Colon (tissue), 2 donors: ENCODE results near the gene GPR17.

Source experiments
- FAIRE-seq: peaks from 2 replicates; lab custom pipeline; 2012; peaks lifted over from hg19 to GRCh38; lab: Jason Lieb, UNC
- donor health status: control.
- donor health status: control.

Gene GPR17

DNA sequence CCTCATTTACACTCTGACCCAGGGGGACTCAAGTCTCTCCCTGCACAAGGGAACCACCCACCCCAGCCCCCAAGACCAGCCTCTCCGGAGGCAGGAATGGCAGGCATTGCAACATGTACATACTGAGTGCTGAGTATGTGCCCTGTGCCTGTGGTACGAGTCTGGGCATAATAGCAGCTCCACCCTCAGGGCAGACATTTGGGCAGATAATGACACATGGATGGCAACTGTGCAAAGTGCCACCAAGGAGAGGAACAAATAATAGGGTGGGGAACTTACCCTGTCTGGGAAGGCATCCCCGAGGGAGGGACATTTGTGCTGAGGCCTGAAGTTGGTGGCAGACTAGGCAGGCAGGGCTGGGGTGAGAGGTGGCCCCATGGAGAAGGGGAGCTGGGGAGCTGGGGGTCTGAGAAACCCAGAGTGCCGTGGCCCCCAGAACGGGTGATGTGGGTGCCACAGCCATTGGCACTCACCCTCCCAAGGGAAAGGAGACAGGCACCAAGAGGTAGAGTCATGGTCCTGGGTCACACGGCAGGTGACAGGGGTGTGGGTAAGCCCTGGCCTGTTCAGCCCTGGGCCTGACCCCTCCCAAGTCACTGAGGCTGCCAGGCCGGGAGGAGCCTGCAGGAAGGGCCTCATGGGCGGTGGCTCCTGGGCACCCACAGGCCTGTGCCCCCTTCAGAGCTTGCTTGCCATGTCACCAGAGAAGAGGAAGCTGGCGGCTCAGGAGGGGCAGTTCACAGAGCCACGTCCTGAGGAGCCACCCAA is 15.7 kb upstream of the GPR17 start:
- no peak for FAIRE-seq

DNA sequence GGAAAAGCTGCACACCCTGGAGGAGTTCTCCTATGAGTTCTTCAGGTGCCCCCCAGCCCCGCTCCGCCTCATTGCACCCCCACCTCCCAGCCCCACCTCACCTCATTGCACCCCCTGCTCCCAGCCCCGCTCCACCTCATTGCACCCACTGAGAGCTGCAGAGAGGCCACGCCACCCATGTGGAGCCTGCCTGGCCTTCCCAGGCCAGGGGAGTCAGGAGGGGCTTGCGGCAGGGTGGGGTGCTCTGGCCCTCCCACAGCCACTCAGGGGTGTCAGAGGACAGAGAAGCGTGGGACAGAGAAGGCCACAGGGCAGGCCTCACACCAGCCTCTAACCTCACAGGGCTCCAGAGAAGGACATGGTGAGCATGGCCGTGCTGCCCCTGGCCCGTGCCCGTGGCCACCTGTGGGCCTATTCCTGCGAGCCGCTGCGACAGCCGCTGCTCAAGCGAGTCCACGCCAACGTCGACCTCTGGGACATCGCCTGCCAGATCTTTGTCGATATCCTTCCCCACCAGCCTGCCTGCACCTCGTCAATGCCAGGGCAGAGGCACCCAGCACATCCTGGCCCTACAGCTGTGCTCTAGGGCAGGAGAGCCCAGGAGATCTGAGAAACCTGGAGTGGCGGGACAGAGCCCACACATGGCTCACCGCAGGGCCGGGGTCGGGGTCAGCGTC is 15.0 kb upstream of the GPR17 start:
- no peak for FAIRE-seq

DNA sequence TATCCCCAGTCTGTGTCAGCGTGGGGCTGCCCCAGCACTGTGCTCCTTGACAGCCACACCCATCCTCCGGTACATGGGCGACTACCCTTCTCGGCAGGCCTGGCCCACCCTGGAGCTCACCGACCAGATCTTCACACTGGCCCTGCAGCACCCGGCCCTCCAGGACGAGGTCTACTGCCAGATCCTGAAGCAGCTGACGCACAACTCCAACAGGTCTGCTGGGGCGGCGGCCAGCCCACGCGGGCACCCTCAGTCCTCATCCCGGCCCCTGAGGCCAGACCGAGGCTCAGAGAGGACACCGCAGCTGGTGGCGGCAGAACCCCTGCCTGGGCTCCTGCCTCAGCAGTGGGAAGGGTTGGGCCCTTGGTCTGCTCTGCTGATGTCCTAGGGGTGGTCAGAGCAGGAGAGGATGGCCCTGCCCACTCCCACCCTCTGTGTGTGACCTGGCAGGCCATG is 14.4 kb upstream of the GPR17 start:
- no peak for FAIRE-seq

DNA sequence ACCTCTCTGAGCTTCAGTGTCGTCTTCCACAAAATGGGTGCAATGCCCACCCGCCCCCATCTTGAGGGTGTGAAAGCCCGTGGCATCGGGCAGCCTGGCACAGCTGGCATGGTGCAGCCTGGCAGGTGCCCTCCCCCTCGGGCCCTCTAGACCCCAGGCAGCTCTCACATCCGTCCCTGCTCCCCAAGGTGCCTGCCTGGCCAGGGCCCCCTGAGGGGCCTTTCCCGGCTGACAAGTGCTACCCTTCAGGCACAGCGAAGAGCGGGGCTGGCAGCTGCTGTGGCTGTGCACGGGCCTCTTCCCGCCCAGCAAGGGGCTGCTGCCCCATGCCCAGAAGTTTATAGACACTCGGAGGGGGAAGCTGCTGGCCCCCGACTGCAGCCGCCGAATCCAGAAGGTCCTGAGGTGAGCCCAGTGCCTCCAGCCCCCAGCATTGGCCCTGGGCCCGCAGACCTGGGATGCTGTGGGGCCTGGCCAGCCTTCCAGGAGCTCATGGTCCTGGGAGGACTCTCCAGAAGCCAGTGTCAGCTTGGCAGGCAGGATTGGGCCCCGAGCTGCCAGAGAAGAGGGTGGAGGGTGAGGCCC is 13.9 kb upstream of the GPR17 start:
- no peak for FAIRE-seq

DNA sequence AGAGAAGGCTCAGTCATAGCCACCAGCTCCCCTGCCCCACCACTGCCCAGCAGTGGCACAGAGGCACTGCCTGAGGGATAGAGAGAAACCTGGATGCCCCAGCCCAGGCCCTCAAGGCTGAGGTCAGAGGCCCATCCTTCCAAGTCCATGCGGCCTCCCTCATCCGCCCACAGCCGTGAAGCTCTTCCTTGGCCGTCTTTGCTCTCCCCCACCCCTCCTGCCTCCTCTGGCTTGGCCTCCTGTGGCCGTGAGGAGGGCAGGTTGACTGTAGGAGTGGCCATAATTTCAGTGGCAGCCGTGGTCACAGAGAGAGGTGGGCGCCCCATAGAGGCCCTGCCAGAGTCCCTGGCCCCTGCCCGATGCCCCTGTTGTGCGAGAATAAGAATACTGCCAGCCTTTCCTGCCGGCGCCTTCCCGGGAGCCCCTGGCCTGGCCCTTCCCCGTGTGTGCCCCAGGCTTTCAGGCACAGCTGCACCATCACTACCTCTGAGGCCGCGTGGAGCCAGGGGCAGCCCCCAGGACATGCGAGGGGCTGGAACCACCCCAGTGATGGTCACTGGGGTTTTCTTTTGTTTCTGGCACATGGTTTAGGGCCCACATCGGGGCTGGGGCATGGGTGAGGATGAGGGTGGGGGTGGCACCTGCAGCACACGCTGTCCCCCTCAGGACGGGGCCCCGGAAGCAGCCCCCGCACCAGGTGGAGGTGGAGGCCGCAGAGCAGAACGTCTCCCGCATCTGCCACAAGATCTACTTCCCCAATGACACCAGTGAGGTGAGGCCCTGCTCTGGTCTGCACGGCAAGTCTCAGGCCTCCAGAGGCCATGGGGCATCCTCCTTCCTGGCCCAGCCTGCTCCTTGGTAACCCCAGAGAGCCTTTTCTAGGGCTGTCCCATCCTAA is 13.1 kb upstream of the GPR17 start:
- FAIRE-seq: no peak

DNA sequence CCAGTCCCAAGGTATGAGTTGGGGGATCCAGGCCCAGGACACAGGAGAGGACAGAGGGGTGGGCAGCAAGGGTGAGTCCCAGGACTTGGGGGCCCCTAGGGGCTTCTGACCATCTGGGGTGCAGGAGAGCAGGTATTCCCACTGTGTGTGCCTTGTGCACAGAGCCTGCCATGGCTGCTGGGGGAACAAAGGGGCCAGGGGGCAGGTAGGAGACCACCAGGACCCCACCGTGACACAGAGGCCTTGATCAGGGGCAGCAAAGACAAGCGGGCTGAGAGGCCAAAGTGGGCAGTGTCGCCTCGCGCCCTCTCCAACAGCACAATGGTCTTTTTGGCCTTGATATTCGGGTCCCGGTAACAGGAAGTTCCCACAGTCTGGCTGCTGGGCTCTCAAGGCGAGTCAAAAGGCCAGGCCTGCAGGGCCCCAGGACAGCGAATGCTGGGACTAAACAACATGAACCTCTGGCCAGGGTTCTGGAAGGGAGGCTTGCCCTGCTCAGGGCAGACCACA is 12.3 kb upstream of the GPR17 start:
- no peak for FAIRE-seq

DNA sequence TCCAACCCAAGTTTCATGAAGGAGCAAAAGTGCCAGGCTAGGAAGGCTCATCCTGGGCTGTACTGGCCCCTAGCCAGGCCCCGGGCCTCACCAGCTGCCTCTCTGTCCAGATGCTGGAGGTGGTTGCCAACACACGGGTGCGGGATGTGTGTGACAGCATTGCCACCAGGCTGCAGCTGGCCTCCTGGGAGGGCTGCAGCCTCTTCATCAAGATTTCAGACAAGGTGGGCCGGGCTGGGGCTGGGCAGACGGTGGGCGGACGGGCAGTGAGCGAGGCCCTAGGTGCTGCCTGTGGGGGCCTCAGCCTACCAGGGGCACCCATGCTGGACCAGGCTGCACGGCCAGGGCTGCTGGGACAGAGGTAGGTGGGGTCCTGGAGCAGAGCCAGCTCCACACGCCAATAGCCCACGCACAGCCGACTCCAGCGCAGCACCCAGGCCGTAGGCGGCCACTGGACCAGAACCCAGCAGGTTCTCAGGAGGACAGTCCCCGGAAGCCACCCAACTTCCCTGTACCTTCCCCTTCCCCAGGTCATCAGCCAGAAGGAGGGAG is 11.8 kb upstream of the GPR17 start:
- no peak for FAIRE-seq

DNA sequence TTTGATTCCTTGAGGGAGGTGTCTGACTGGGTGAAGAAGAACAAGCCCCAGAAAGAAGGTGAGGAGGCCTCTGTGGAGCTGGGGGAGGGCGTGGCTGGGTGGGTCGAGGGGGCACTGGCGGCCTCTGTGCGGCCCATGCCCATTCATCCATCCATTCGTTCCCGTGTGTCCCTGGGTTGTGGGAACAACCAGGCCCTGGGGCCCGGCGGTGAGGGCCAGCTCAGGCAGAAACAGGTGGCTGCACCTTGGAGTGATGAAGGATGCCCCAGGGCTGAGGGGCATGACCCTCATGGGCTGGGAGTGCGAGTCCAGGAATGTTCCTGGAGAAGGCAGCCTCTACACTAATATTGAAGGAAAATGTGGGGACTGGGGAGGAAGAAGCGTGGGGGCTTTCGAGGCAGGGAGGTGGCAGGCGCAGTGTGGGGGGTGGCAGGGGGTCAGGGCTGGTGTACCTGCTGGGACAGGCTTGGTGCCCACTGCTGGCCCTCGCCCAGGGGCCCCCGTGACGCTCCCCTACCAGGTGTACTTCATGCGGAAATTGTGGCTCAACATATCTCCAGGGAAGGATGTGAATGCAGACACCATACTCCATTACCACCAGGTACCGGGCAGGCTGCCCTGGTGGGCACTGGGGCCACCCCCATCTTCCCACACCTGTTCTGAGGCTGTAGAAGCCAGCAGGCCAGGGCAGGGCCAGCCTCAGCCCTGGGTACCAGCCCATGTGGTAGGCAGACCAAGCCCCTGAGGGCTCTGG is 11.2 kb upstream of the GPR17 start:
- no peak for FAIRE-seq

DNA sequence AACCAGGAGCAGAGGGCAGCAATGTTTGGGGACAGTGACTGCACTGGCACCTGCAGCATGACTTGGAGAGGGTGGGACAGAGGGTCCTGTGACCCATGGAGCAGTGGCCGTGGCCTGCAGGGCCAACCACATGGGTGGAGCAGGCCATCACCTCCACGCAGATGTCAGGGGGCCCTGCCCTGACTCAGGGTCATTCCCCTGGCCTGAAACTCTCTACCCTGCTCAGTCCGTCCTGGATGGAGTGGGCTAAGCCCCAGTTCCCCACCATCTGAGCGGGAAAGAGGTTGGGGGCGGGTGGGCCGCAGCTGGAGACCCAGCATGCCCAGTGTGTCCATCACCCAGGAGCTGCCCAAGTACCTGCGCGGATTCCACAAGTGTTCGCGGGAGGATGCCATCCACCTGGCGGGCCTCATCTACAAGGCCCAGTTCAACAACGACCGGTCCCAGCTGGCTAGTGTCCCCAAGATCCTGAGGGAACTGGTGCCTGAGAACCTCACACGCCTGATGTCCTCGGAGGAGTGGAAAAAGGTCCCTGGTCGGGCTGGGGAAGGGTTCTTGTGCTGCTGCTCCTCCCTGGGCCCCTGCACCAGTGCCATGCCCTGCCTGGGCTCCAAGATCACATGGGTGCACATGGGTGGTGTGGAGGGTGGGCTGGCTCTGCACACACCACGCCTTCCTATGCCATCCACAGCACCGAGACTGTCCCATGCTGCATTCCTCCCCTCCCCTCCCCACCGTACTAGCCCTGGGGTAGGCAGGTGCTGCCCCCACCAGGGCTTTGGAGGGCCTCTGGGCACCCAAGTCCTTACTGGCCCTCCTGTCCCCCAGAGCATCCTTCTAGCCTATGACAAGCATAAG is 10.3 kb upstream of the GPR17 start:
- FAIRE-seq: no peak

DNA sequence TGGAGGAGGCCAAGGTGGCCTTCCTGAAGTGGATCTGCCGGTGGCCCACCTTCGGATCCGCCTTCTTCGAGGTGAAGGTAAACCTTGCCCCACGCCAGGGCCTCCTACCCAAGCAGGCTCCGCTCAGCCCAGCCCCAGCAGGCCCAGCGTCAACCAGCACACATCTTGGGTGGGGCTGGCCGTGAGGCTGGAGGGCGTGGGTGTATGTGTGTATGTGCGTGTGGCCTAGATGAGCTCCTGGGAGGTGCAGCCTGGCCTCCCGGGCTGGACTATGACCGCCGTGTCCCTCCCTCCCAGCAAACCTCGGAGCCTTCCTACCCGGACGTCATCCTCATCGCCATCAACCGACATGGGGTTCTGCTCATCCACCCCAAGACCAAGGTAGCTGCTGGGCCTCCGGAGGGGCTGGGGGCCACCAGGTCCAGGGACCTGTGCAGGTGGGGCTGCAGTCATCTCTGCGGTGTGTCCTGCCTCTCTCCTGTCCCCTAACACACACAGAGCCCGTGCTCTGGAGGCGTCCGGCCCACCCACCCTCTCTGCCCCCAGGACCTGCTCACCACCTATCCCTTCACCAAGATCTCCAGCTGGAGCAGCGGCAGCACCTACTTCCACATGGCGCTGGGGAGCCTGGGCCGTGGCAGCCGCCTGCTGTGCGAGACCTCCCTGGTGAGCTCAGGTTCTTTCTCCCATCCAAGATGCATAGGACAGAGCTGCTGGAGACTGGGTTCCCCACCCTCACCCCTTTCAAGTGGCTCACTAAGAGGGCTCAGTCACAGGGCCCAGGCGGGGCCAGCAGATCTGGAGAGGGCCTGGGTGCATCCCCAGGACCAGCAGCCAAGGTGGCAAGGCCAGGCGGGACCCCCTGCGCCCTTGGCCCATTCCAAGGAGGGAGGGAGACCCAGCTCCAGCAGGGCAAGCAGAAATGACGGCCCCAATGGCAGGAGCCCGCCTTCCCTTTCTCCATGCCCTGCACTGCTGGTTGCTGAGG is 9.4 kb upstream of the GPR17 start:
- FAIRE-seq: no peak

DNA sequence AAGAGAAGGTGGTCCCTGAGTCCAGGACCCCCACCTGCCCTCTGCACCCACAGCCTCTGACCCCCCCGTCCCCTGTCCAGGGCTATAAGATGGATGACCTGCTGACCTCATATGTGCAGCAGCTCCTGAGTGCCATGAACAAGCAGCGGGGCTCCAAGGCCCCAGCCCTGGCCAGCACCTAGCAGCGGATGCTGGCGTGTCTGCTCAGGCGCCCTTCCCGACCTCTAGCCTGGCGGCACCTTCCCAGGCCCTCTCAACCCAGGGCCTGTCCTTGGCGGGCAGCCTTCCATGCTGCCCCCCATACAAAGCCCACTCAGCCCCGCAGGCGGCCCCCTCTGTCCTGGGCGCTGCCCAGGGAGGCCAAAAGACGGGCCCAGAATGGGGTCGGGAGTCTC is 8.7 kb upstream of the GPR17 start:
- no peak for FAIRE-seq

DNA sequence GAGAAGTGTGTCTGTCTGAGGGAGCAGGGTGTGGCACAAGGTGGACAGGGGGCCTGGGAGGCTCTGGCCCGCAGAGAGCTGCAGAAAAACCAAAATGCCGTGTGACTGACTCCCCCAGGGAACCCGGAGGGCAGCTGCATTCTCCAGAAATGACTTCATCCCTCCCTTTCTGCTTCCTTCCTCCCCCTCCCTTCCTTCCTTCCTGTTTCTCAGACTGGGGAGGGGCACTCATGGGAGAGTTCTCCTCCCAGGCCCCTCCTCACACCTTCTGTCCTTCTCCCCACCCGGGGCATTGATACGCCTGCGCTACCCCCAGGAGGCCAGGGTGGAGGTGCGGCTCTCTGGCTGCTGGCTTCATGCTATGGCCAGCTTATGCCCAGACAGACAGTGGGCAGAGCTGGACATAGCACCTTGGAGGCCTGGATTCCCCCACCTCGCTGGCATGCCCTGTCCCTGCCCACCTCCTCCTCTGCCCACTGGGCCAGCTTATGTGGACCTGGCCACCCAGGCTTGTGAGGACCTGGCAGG is 8.2 kb upstream of the GPR17 start:
- FAIRE-seq: no peak

DNA sequence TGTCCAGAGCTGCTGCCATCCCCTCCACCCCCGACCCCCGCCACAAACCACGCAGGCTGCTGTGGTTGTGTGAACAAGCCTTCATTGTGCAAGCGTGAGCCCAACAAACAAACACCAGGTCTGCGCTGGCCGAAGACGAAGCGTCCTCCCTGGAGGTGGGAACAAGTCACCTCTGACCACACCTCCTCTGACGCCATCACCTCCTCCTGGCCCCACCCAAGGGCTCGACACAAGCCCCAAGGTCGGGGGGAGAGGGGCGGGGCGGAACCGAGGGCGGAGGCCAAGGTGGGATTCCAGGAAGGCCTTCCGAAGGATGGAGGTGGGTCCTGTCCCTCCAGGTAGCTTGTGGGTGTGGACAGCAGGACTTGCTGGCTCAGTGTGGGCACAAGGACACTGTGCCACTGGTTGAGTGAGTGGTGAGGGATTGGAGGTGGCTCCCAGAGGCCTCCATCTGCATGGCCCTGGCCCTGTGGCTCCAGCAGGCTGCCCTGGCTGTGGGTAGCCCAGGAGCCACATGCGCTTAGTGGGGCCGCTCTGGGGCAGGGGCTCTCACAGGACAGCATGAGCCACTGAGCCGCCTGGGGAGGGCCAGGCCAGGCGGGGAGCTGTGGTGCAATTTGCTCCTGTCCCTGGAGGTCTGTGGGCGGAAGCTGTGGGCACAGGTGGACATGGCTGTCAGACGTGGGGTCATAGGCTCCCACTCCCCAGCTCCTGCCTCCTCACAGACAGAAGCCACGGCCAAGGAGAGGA is 7.4 kb upstream of the GPR17 start:
- no peak for FAIRE-seq

DNA sequence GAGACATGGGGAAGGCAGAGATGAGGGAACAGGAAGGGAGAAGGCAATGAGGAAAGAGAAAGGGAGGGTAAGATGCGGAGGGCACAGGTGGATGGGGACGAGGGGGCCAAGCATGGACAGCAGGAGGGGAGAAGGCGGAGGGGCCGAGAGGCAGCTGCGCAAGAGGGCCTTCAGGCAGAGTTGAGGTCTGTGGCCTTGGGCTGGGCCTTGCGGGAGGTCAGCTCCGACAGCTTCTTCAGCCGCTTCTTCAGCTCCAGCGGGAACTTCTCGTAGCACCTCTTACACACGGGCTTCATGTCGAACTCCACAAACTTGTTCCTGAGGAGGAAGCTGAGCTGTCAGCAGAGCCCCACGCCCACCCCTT is 6.9 kb upstream of the GPR17 start:
- no peak for FAIRE-seq

DNA sequence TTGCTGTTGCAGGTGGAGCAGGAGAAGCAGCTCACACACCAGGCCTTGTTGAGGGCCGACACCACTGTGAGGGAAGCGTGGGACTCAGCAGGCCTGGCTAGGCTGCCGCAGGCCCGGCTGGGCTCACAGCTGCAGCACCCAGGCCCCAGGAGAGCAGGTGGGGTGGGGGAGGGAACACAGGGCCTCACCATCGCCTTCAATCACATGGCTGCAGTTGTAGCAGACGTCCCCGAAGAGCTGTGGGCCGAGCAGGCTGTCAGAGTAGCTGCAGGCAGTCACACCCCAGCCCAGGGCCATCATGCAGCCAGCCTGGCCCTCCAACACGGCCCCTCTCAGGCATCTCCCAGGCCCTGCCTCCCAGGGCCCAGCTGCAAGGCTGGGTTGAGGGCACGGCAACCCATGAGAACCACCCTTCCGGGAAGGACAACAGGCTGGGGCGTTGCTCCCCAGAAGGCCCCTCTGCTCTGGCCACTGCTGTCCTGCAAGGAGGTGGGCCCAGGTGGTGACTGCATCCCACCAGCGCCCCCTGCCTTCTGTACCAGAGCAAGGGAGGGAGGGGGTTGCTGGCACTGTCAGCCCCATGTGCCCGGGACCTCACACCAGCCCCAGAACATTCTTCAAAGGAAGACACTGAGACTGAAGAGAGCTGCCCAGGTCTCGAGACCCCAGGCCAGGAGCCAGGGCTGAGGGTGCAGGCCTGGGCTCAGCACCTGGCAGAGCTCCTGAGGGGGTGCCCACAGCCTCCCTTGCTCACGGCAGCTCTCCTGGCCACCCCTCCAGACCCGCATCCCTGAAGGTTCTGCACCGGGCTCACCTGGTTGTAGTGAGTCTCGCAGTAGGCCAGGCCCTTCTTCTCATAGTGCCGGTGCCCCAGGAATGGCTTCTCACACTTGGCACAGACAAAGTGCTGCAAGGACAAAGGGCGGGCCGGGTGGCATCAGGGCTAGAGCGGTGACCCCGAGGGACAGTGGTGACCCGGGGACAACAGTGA is 5.6 kb upstream of the GPR17 start:
- FAIRE-seq: no peak

DNA sequence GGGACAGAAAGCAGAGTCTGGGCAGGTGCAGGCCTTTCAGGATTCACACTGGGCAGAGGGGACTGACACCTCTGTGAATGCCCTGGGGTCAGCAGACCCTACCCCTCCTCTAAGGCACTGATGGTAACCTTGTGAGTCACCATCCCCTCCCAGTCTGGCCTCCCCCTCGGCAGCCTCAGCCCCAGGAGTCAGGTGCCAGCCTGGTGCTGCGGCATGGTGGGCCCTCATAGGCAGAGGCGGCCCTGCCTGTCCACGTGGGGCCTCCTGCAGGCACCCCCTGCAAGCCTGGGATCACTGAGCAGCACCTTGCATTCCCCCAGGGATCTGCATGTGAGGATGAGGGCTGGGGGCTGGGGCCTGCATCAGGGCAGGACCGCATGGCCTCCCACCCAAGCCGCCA is 4.8 kb upstream of the GPR17 start:
- no peak for FAIRE-seq
